Colonic mucosa (tissue), 4 donors: Measurements from ENCODE around the gene GPC5. TPM values are rescaled to one million over a fixed set of nuclear protein-coding genes. Genes with fewer than 3 reads are reported as not detected.
"Not testable (repeated sequence)": the region's sequence is repeated elsewhere in the genome, so short reads cannot be mapped to it uniquely, and the experiment has no call there.

Experiments used
- DNase-seq: peaks from one replicate; pipeline ENCODE4 v3.0.0-alpha.2; 2020
- H3K27ac ChIP-seq: fragments of 200-600 bp; one replicate; pipeline ENCODE4 v1.8.0; 2021
- H3K27me3 ChIP-seq: fragments of 200-600 bp; one replicate; pipeline ENCODE4 v1.8.0; 2021
- H3K36me3 ChIP-seq: fragments of 200-600 bp; one replicate; pipeline ENCODE4 v1.8.0; 2021
- H3K4me1 ChIP-seq: fragments of 200-600 bp; one replicate; pipeline ENCODE4 v1.8.0; 2021; ENCODE audit warnings: mild to moderate bottlenecking
- H3K4me3 ChIP-seq: fragments of 200-600 bp; one replicate; pipeline ENCODE4 v1.8.0; 2021
- H3K9ac ChIP-seq, 2 donors: one replicate each; pipeline ENCODE4 v1.7.0; 2013; ENCODE audit warnings: control low read depth in 2 of 2, low read depth in 2 of 2, low read length in 2 of 2
- H3K9me3 ChIP-seq: fragments of 200-600 bp; one replicate; pipeline ENCODE4 v1.8.0; 2021
- intact Hi-C: fragments of 100-400 bp; cut with DNase I; formaldehyde crosslinking; loops from one replicate; pipeline ENCODE4 v1.14.1; 2022
- total RNA-seq, 2 donors: library from RNA; stranded (reverse); fragmentation: NEBNext Ultra II Directional in 1 of 2; extraction: Animal tissue kit (Norgen Biotek cat#: 25700) in 1 of 2; gene quantifications; one replicate each; pipeline ENCODE4 v1.2.1, GENCODE V29; 2021
- TF ChIP-seq, protein P1 (sequence below): fragments of 200-600 bp; IDR thresholded peaks from one replicate; pipeline ENCODE4 v1.8.0; 2022; ENCODE audit warnings: antibody characterized with exemption, mild to moderate bottlenecking
- donor health status: healthy.
- donor health status: DM: no; HTN: no; CAD: no.
- donor health status: DM: no; HTN: no; CAD: no.

Gene GPC5
- under 1 TPM in 1 of 2 donors, not detected in 1; 0.42 TPM for total RNA-seq

- no peaks in the 10 kb centered on the region for H3K9me3 ChIP-seq
These were observed at the start of gene GPC5 for GRCh38 chr13:91398413-91399188. Gene GPC5, plus strand, starts transcription at chr13:91398621.

GRCh38 chr13:91348906-91349435 lies 49.5 kb upstream of the GPC5 start:
- Histone ChIP-seq H3K27ac (peak overlapping the region; percentile 95), H3K9me3 (no peaks in the 10 kb centered on the region), H3K27me3 (no peaks in the 10 kb centered on the region), H3K36me3 (no peaks in the 10 kb centered on the region), H3K4me1 (peaks cover 5% of the 10 kb centered on the region), H3K4me3 (peak overlapping the region; percentile 82), H3K9ac (peak overlapping the region; percentile 51 to 98)
- peak; percentile 95 for DNase-seq
- TF ChIP-seq, protein P1, sequence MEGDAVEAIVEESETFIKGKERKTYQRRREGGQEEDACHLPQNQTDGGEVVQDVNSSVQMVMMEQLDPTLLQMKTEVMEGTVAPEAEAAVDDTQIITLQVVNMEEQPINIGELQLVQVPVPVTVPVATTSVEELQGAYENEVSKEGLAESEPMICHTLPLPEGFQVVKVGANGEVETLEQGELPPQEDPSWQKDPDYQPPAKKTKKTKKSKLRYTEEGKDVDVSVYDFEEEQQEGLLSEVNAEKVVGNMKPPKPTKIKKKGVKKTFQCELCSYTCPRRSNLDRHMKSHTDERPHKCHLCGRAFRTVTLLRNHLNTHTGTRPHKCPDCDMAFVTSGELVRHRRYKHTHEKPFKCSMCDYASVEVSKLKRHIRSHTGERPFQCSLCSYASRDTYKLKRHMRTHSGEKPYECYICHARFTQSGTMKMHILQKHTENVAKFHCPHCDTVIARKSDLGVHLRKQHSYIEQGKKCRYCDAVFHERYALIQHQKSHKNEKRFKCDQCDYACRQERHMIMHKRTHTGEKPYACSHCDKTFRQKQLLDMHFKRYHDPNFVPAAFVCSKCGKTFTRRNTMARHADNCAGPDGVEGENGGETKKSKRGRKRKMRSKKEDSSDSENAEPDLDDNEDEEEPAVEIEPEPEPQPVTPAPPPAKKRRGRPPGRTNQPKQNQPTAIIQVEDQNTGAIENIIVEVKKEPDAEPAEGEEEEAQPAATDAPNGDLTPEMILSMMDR, result peak; percentile 84
- intact Hi-C loops, result no loop called here

More at GRCh38 chr13:91398413-91399188, at the start of gene GPC5:
- H3K9ac ChIP-seq, result peak within 1 kb of the TSS in 1 of 2 donors; percentile 35
- no peaks in the 10 kb centered on the region for H3K36me3 ChIP-seq
- peaks cover 19% of the 10 kb centered on the region for H3K27me3 ChIP-seq
- TF ChIP-seq, protein P1, result no peak
- H3K4me1 ChIP-seq, result peaks cover 5% of the 10 kb centered on the region
- H3K4me3 ChIP-seq, result peak within 1 kb of the TSS; percentile 51
- DNase-seq, result peak; percentile 82
- intact Hi-C loops, result no loop called here
- no peak within 1 kb of the TSS for H3K27ac ChIP-seq

- Histone ChIP-seq H3K4me1 (peaks cover 5% of the 10 kb centered on the region), H3K27ac (no peak overlapping the region), H3K9me3 (no peaks in the 10 kb centered on the region), H3K27me3 (no peaks in the 10 kb centered on the region), H3K4me3 (no peak overlapping the region), H3K9ac (no peak overlapping the region), H3K36me3 (no peaks in the 10 kb centered on the region)
- no peak for DNase-seq
- intact Hi-C loops, result no loop called here
- TF ChIP-seq, protein P1, result no peak
These were observed 48.2 kb upstream of the GPC5 start for GRCh38 chr13:91349992-91350911.

DNA sequence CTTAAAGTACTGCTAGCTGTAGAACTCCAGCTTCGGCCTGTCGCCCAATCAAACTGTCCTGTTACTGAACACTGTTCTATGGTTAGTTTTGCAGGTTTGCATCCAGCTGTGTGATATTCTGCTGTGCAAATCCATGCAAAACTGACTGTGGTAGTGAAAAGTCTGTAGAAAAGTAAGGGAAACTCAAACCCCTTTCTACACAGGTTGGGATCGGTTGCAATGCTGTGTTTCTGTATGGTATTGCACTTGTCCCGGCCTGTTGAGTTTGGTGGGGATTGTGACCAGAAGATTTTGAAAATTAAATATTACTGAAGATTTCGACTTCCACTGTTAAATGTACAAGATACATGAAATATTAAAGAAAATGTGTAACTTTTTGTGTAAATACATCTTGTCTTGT lies 47.3 kb upstream of the GPC5 start:
- H3K4me1 ChIP-seq, result peaks cover 5% of the 10 kb centered on the region
- H3K27me3 ChIP-seq, result no peaks in the 10 kb centered on the region
- intact Hi-C loops, result no loop called here
- TF ChIP-seq, protein P1, result no peak
- no peak overlapping the region for H3K9ac ChIP-seq
- no peak overlapping the region for H3K27ac ChIP-seq
- no peak overlapping the region for H3K4me3 ChIP-seq
- H3K36me3 ChIP-seq, result no peaks in the 10 kb centered on the region
- DNase-seq, result no peak
- no peaks in the 10 kb centered on the region for H3K9me3 ChIP-seq

DNA sequence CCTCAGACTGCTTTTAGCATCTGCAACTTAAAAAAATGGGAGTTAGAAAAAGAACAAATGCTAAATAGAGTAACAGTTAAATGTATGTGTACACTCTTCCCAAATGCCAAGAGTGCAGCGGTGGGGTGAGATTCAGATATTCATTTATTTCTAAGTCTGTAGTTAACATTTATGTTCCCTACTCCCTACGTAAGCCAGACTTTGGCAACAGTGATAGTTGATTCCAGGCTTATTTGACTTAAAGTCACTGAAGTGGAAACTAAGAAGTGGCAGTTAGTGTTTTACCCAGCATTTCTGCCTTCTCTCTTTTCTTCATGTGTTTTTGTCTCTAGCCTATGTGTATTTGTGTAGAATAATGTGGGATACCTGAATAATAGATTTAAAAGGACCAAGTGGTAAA lies 46.4 kb upstream of the GPC5 start:
- intact Hi-C loops, result no loop called here
- TF ChIP-seq, protein P1, result no peak
- H3K9ac ChIP-seq, result no peak overlapping the region
- no peak overlapping the region for H3K4me3 ChIP-seq
- peaks cover 5% of the 10 kb centered on the region for H3K4me1 ChIP-seq
- H3K36me3 ChIP-seq, result no peaks in the 10 kb centered on the region
- no peaks in the 10 kb centered on the region for H3K27me3 ChIP-seq
- no peak overlapping the region for H3K27ac ChIP-seq
- DNase-seq, result no peak
- H3K9me3 ChIP-seq, result no peaks in the 10 kb centered on the region

- H3K9me3 ChIP-seq, H3K27ac ChIP-seq, H3K4me3 ChIP-seq, DNase-seq, H3K36me3 ChIP-seq, H3K9ac ChIP-seq, intact Hi-C loops, H3K4me1 ChIP-seq, H3K27me3 ChIP-seq: not testable (repeated sequence)
These were observed 45.5 kb upstream of the GPC5 start for GRCh38 chr13:91352891-91353290.
